ENCODE results near the gene KLHL35.
A peak's percentile ranks its signal among the peaks of the same experiment; 100 is the strongest.

KLHL35 gene

DNA sequence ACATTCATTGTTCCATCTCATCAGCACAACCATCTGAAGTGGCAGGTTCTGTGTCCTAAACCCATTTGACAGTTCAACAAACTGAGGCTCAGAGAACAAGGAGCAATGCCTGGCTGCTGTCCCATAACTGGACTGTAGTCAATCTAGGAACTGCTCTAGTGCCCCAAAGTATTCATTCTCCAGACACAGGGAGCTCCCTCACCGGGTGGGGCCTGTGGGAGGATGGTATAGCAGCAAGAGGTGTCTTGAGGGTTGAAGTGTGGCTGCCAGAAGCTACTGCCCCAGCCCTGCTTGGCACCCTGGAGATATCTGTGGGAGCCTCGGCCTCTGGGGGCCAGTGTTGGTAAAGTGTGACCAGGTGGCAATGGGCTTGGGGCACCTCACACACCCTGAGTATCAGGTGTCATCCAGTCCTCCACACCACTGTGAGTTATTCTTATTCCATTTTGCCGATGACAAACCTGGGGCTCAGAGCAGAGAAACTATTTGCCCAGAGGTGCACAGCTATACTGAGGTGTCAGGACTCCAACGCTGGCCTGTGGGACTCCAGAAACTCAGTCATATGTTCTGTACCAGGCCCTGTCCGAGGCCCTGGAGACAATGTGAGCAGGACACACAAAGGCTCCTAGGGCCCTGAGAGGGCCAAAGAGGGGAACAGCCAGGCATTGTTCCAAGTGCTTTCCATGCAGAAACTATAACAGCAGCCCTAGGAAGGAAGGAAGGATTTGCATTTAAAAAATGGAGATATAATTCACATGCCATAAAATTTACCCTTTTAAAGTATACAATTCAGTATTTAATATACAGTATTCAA lies 46.0 kb upstream of the KLHL35 start:
- TF ChIP-seq, protein P1, sequence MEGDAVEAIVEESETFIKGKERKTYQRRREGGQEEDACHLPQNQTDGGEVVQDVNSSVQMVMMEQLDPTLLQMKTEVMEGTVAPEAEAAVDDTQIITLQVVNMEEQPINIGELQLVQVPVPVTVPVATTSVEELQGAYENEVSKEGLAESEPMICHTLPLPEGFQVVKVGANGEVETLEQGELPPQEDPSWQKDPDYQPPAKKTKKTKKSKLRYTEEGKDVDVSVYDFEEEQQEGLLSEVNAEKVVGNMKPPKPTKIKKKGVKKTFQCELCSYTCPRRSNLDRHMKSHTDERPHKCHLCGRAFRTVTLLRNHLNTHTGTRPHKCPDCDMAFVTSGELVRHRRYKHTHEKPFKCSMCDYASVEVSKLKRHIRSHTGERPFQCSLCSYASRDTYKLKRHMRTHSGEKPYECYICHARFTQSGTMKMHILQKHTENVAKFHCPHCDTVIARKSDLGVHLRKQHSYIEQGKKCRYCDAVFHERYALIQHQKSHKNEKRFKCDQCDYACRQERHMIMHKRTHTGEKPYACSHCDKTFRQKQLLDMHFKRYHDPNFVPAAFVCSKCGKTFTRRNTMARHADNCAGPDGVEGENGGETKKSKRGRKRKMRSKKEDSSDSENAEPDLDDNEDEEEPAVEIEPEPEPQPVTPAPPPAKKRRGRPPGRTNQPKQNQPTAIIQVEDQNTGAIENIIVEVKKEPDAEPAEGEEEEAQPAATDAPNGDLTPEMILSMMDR (IDR thresholded peaks at IDR 0.05; ENCODE audit: low read depth, low read length), result no peak
- H3K4me3 ChIP-seq (replicated peaks in 1 of 2; ENCODE audit: low read depth in 2 of 2, low read length in 2 of 2), result no peak overlapping the region

DNA sequence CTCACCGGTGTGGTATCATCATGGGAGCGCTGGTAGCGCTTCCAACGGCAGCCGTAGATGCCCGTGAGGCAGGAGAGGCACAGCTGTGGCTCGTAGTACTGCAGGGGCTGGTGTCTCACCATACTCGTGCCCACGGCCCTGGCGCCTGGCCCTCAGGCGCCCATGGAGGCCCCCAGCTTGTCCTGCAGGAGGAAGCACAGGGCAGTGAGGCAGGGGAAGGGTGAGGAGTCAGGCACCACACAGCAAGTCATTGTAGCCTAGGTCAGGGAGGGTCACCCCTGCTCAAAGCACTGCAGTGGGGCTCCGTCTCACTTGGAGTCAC lies 44.6 kb upstream of the KLHL35 start:
- TF ChIP-seq, protein P1 (IDR thresholded peaks at IDR 0.05; ENCODE audit: low read depth, low read length), result no peak

More for the DNA sequence above, 46.0 kb upstream of the KLHL35 start:
- no peak for DNase-seq (ENCODE audit: low read depth in 2 of 2)

DNA sequence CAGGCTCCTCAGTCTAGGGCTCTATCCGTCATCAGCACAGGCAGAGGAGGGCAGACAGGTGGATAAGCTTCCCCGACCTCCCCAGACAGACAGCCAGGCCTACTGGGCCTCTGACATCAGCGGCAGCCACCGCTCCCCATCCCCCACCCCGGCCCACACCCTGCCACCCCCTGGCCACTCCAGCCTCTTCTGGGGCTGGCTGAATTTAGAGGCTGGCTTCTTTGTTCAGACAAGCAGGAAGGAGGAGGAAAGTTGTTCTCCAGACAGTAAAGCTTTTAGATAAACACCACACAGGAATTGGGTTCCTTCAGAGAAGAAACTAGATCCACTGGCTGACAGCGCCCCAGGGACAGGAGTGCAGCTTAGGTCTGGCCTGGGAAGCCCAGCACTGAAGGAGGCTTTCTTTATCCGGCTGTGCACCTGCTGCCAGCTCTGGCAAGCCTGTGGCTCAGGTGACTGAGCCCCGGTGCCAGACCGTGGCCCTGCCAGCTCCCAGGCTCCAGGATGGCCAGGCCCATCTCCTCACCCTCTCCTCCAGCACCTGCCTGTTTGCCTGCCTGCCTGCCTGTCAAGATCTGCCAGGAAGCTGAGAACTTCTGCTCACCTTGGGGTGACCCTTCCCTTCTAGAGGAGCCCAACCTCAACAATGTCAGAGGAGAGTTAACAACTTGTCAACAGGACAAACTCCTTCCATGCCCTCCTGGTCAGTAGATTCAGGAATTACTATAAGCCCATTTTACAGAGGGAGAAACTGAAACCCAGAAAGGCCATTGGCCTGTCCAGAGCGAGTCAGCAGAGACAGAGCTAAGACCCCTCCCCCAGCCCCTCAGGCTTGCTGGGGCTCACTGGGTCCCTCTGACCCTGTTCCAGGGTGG lies 44.0 kb upstream of the KLHL35 start:
- H3K4me3 ChIP-seq (replicated peaks in 1 of 2; ENCODE audit: low read depth in 2 of 2, low read length in 2 of 2), result no peak overlapping the region
- DNase-seq (ENCODE audit: low read depth in 2 of 2), result no peak
- TF ChIP-seq, protein P1 (IDR thresholded peaks at IDR 0.05; ENCODE audit: low read depth, low read length), result no peak

More for the DNA sequence above, 44.6 kb upstream of the KLHL35 start:
- H3K4me3 ChIP-seq (replicated peaks in 1 of 2; ENCODE audit: low read depth in 2 of 2, low read length in 2 of 2), result no peak overlapping the region
- DNase-seq (ENCODE audit: low read depth in 2 of 2), result no peak

DNA sequence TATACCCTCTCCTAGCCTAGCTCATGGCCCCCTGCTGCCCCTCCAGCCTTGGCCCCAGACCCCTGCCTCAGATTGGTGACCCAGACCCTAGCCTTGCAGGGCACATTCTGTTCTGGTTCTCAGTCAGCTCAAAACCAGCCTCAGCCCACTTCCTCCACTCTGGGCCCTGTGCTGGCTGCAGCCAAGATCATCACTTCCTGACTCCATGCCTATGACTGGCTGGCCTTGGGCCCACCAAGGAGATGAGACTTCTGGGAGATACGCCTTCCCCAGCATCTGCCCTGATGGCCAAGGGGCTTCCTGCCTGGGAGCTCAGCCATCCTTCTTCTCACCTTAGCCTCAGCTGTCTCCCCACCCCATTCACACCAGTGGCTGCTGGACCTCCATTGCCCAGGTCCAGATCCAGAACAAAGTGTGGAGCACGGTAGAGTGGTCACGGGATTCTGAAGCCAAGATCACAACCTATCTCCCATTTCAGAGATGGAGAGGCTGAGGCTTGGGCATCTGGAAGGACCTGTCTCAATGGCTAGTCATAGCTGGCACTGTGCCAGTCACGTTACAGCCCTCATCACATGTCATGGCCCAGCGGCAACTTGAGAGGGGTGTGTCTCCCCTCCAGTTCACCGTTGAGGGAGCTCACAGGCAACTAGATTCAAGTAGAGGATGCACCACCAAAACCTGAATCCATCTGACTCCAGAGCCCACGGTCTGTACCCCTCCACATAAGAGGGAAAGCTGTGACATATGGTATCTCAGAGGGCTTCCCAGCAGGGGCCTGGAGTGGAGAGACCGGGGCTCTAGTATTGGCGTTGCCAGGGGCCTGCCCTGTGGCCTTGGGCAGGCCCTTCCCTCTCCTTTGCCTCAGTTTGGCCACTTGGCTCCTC lies 43.0 kb upstream of the KLHL35 start:
- TF ChIP-seq, protein P1 (IDR thresholded peaks at IDR 0.05; ENCODE audit: low read depth, low read length), result no peak
- no peak overlapping the region for H3K4me3 ChIP-seq (replicated peaks in 1 of 2; ENCODE audit: low read depth in 2 of 2, low read length in 2 of 2)
- DNase-seq (ENCODE audit: low read depth in 2 of 2), result peak; percentile 70 to 75

DNA sequence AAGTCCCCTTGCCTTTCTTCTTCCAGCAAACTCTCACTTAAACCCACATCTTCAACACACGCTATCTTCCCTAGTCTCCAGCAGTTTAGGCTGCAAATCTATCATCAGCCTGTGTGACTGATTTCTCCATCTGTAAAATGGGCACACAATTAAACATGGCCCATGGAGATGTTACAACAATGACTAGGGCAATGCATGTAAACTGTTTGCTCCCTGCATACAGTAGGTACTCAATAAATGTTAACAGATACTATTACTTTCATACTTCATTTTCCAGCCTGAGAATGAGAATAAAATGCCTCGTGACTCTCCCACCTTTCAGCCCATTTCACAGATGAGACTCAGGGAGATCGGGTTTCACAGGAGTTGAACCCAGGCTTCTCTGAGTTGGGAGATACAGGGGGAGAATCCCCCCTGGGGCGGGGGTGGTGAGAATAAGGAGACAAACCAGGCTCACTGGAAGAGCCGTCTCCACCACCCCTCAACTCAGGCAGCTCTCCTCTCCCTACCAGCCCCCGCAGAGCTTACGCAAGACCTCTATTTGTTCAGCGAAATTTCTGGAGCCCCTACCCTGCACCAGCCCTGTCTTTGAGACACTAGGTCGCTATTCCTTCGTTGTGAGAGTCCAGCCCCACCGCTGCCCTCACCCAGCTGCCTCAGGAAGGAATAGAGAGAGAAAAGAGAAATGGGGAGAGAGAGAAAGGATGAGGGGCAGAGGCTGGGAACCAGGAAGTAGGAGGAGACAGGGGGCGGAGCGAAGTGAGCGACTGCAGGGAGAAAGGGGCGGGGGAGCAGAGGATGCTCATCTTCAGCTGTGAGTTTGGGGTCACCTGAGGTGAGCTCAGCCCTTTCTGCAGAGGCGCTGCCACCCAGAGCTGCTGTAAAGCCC lies 42.1 kb upstream of the KLHL35 start:
- peak overlapping the region in 1 of 2 donors; percentile 24 for H3K4me3 ChIP-seq (replicated peaks in 1 of 2; ENCODE audit: low read depth in 2 of 2, low read length in 2 of 2)
- peak; percentile 71 to 72 for DNase-seq (ENCODE audit: low read depth in 2 of 2)
- TF ChIP-seq, protein P1 (IDR thresholded peaks at IDR 0.05; ENCODE audit: low read depth, low read length), result no peak

All from cardiac fibroblast (primary cell).